H1 (cell line): ENCODE results near the gene AMZ1. TPM values are rescaled to one million over a fixed set of nuclear protein-coding genes. Genes with fewer than 3 reads are reported as not detected.

ENCODE experiments used
- ASH2L ChIP-seq: fragments of 200-600, 300-600 bp; sonication (generic); IDR thresholded peaks from one replicate; pipeline ENCODE4 v1.7.1; 2017; ENCODE audit warnings: low read length
- CHD7 ChIP-seq: fragments of 300-600 bp; sonication (generic); IDR thresholded peaks from 2 replicates; pipeline ENCODE4 v1.7.1; 2012; ENCODE audit warnings: low read length, moderate library complexity, mild to moderate bottlenecking, inconsistent platforms; ENCODE audit not compliant: insufficient replicate concordance
- CREB1 ChIP-seq: IDR thresholded peaks from 2 replicates; pipeline ENCODE4 v1.6.1; 2012; ENCODE audit warnings: inconsistent platforms
- EP300 ChIP-seq, 2 experiments: IDR thresholded peaks; 1 replicate in 1 of 2; 2 replicates in 1 of 2; pipeline ENCODE4 v1.6.1; 2011 to 2012; ENCODE audit warnings: low read depth in 2 of 2, low read length in 2 of 2, mild to moderate bottlenecking in 2 of 2, borderline replicate concordance in 1 of 2, inconsistent platforms in 1 of 2, moderate library complexity in 1 of 2
- EZH2 ChIP-seq: fragments of 200-600 bp; sonication (generic); IDR thresholded peaks from 2 replicates; pipeline ENCODE4 v1.7.1; 2012; ENCODE audit warnings: low read depth, mild to moderate bottlenecking, moderate library complexity, low read length, inconsistent platforms; ENCODE audit not compliant: severe bottlenecking
- HDAC6 ChIP-seq: IDR thresholded peaks from one replicate; pipeline ENCODE4 v1.7.1; 2012; ENCODE audit warnings: low read depth, mild to moderate bottlenecking, inconsistent platforms, low read length, moderate library complexity
- KDM4A ChIP-seq: IDR thresholded peaks from one replicate; pipeline ENCODE4 v1.7.1; 2012; ENCODE audit warnings: low read depth, mild to moderate bottlenecking, moderate library complexity, low read length, inconsistent platforms; ENCODE audit not compliant: severe bottlenecking
- SIRT6 ChIP-seq: IDR thresholded peaks from one replicate; pipeline ENCODE4 v1.7.1; 2012; ENCODE audit warnings: low read length, inconsistent platforms
- SRF ChIP-seq: IDR thresholded peaks from 2 replicates; pipeline ENCODE4 v1.6.1; 2011; ENCODE audit warnings: mild to moderate bottlenecking, low read depth, low read length, moderate library complexity
- TAF1 ChIP-seq: IDR thresholded peaks from 2 replicates; pipeline ENCODE4 v1.6.1; 2011; ENCODE audit warnings: mild to moderate bottlenecking, low read depth, low read length
- TBP ChIP-seq: IDR thresholded peaks from 2 replicates; pipeline ENCODE4 v1.6.1; 2011; ENCODE audit warnings: low read depth, low read length, improper control_type of control experiment
- polyA plus RNA-seq, 7 experiments: library from polyadenylated mRNA; depleted of rRNA in 3 of 7; stranded (reverse) in 5 of 7; unstranded in 2 of 7; fragments of >200 nt in 5 of 7; fragments of 200-250 nt in 2 of 7; gene quantifications; 1 replicate in 5 of 7; 2 replicates in 1 of 7; 4 replicates in 1 of 7; pipeline versions ENCODE4 v1.2.1 to v1.2.3, GENCODE V29; 2011 to 2013; ENCODE audit warnings: missing spikeins in 2 of 7, mixed read lengths in 2 of 7
- total RNA-seq: library from RNA; stranded (reverse); fragmentation: NEBNext Ultra II Directional; extraction: Animal tissue kit (Norgen Biotek cat#: 25700); gene quantifications from 2 replicates; pipeline ENCODE4 v1.2.1, GENCODE V29; 2021
- TF ChIP-seq, protein P1 (sequence below): IDR thresholded peaks from 2 replicates; pipeline ENCODE4 v1.6.1; 2011; ENCODE audit warnings: low read length, improper control_type of control experiment

AMZ1 gene
- total and polyA plus RNA-seq, 2 of the 8 experiments (the other 6 are each of a cell fraction or from before 2014, with no cell fraction given) = 0.59 to 1.4 TPM

GRCh38 chr7:2755531-2755930 lies 67.5 kb downstream of the AMZ1 start (continued):
- no peak for TF ChIP-seq CHD7
- TF ChIP-seq TBP = no peak
- TF ChIP-seq ASH2L = no peak
- TF ChIP-seq TAF1 = no peak
- no peak for TF ChIP-seq SRF
- TF ChIP-seq, protein P1, sequence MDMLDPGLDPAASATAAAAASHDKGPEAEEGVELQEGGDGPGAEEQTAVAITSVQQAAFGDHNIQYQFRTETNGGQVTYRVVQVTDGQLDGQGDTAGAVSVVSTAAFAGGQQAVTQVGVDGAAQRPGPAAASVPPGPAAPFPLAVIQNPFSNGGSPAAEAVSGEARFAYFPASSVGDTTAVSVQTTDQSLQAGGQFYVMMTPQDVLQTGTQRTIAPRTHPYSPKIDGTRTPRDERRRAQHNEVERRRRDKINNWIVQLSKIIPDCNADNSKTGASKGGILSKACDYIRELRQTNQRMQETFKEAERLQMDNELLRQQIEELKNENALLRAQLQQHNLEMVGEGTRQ = no peak
- TF ChIP-seq SIRT6 = no peak
- TF ChIP-seq KDM4A = no peak
- no peak for TF ChIP-seq CREB1
- no peak for TF ChIP-seq EZH2
- TF ChIP-seq EP300 (IDR thresholded peaks at IDR 0.05; ENCODE audit: borderline replicate concordance in 1 of 2, low read depth in 2 of 2, low read length in 2 of 2) = no peak
- no peak for TF ChIP-seq HDAC6
